Activated B cell treated with CpG ODN at 0.5 μM for 24 hours (primary cell): ENCODE results near the gene TPSG1. TPM values are rescaled to one million over a fixed set of nuclear protein-coding genes. Genes with fewer than 3 reads are reported as not detected.
"Not testable (repeated sequence)": the region's sequence is repeated elsewhere in the genome, so short reads cannot be mapped to it uniquely, and the experiment has no call there.

Experiments
- ATAC-seq: fragments of 200-7000 bp; cut with Tn5 transposase; one replicate; pipeline ENCODE4 v1.10.0; 2021; ENCODE audit warnings: low read depth, mild to moderate bottlenecking, moderate library complexity
- CTCF ChIA-PET: fragments of 350-600 bp; sonication (Branson Sonifier 250); formaldehyde crosslinking; loops from one replicate; lab custom pipeline; 2021; ENCODE audit warnings: antibody characterized with exemption; lab: Charles Lee
- POLR2A ChIA-PET: fragments of 350-600 bp; sonication (Branson Sonifier 250); formaldehyde crosslinking; loops from one replicate; lab custom pipeline; 2021; ENCODE audit warnings: antibody characterized with exemption; lab: Charles Lee
- DNase-seq: peaks from one replicate; pipeline ENCODE4 v3.0.0; 2022
- H3K27ac Mint-ChIP-seq: one replicate; pipeline ENCODE4 v1.8.0; 2020; ENCODE audit warnings: mixed read lengths
- H3K27me3 Mint-ChIP-seq: one replicate; pipeline ENCODE4 v1.8.0; 2021; ENCODE audit warnings: mixed read lengths
- H3K36me3 Mint-ChIP-seq: one replicate; pipeline ENCODE4 v1.8.0; 2021; ENCODE audit warnings: low read depth, mixed read lengths
- H3K4me1 Mint-ChIP-seq: one replicate; pipeline ENCODE4 v1.8.0; 2021; ENCODE audit warnings: mixed read lengths
- H3K4me3 Mint-ChIP-seq: one replicate; pipeline ENCODE4 v1.8.0; 2020; ENCODE audit warnings: mild to moderate bottlenecking, mixed read lengths
- H3K9me3 Mint-ChIP-seq: one replicate; pipeline ENCODE4 v1.8.0; 2020; ENCODE audit warnings: mixed read lengths
- CTCF ChIP-seq: fragments of 200-600 bp; IDR thresholded peaks from one replicate; pipeline ENCODE4 v1.8.0; 2022; ENCODE audit warnings: antibody characterized with exemption, mild to moderate bottlenecking
- intact Hi-C: fragments of 100-400 bp; cut with micrococcal nuclease; formaldehyde crosslinking; loops from one replicate; pipeline ENCODE4 v1.15.1; 2024
- total RNA-seq: library from RNA; stranded (reverse); gene quantifications from 2 replicates; pipeline ENCODE4 v1.2.3, GENCODE V29; 2022

Gene TPSG1
- total RNA-seq, 1 donor from 2014 or later = not detected

GRCh38 chr16:1199347-1200013 is 25.6 kb downstream of the TPSG1 start:
- Mint-ChIP-seq H3K36me3 (no peaks in the 10 kb centered on the region), H3K27me3 (no peaks in the 10 kb centered on the region), H3K9me3 (peaks cover 3% of the 10 kb centered on the region), H3K4me1 (no peaks in the 10 kb centered on the region), H3K4me3 (no peak overlapping the region), H3K27ac (no peak overlapping the region)
- intact Hi-C loops = no loop called here
- no peak for TF ChIP-seq CTCF
- ChIA-PET POLR2A (no interaction called here), CTCF (no interaction called here)
- DNase-seq = no peak
- ATAC-seq = no peak

GRCh38 chr16:1198671-1199346 is 26.3 kb downstream of the TPSG1 start:
- H3K36me3 Mint-ChIP-seq, POLR2A ChIA-PET, DNase-seq, ATAC-seq, H3K27me3 Mint-ChIP-seq, H3K4me3 Mint-ChIP-seq, intact Hi-C loops, H3K27ac Mint-ChIP-seq, CTCF ChIA-PET, H3K4me1 Mint-ChIP-seq, H3K9me3 Mint-ChIP-seq: not testable (repeated sequence)

- intact Hi-C loops = no loop called here
- CTCF ChIA-PET = no interaction called here
- H3K9me3 Mint-ChIP-seq = peaks cover 3% of the 10 kb centered on the region
- TF ChIP-seq CTCF = no peak
- POLR2A ChIA-PET = no interaction called here
- no peak for ATAC-seq
- H3K4me1 Mint-ChIP-seq = no peaks in the 10 kb centered on the region
- H3K4me3 Mint-ChIP-seq = no peak overlapping the region
- no peak for DNase-seq
- no peak overlapping the region for H3K27ac Mint-ChIP-seq
- H3K27me3 Mint-ChIP-seq = no peaks in the 10 kb centered on the region
- no peaks in the 10 kb centered on the region for H3K36me3 Mint-ChIP-seq
Measured at GRCh38 chr16:1198194-1198593, 26.9 kb downstream of the TPSG1 start.

- no peak overlapping the region for H3K27ac Mint-ChIP-seq
- DNase-seq (no peak), ATAC-seq (no peak)
- no peak for TF ChIP-seq CTCF
- intact Hi-C loops = no loop called here
- CTCF ChIA-PET = no interaction called here
- no peak overlapping the region for H3K4me3 Mint-ChIP-seq
- no peaks in the 10 kb centered on the region for H3K4me1 Mint-ChIP-seq
- H3K36me3 Mint-ChIP-seq = no peaks in the 10 kb centered on the region
- POLR2A ChIA-PET = no interaction called here
- H3K9me3 Mint-ChIP-seq = peaks cover 3% of the 10 kb centered on the region
- H3K27me3 Mint-ChIP-seq = peaks cover 3% of the 10 kb centered on the region
Measured at GRCh38 chr16:1197237-1197866, 27.7 kb downstream of the TPSG1 start.

GRCh38 chr16:1196494-1196893 is 28.6 kb downstream of the TPSG1 start:
- POLR2A ChIA-PET = no interaction called here
- intact Hi-C loops = no loop called here
- H3K27ac Mint-ChIP-seq = no peak overlapping the region
- CTCF ChIA-PET = no interaction called here
- no peak for ATAC-seq
- no peaks in the 10 kb centered on the region for H3K36me3 Mint-ChIP-seq
- H3K4me1 Mint-ChIP-seq = no peaks in the 10 kb centered on the region
- peaks cover 3% of the 10 kb centered on the region for H3K27me3 Mint-ChIP-seq
- no peak for TF ChIP-seq CTCF
- no peak for DNase-seq
- H3K4me3 Mint-ChIP-seq = no peak overlapping the region
- peaks cover 3% of the 10 kb centered on the region for H3K9me3 Mint-ChIP-seq
